NCI-H526 (cell line): ENCODE measurements around the gene GAD2.

Source experiments
- DNase-seq, 2 experiments: peaks; one replicate each; lab custom pipeline; 2025; lab: John Stamatoyannopoulos, UW

GAD2 gene

DNA sequence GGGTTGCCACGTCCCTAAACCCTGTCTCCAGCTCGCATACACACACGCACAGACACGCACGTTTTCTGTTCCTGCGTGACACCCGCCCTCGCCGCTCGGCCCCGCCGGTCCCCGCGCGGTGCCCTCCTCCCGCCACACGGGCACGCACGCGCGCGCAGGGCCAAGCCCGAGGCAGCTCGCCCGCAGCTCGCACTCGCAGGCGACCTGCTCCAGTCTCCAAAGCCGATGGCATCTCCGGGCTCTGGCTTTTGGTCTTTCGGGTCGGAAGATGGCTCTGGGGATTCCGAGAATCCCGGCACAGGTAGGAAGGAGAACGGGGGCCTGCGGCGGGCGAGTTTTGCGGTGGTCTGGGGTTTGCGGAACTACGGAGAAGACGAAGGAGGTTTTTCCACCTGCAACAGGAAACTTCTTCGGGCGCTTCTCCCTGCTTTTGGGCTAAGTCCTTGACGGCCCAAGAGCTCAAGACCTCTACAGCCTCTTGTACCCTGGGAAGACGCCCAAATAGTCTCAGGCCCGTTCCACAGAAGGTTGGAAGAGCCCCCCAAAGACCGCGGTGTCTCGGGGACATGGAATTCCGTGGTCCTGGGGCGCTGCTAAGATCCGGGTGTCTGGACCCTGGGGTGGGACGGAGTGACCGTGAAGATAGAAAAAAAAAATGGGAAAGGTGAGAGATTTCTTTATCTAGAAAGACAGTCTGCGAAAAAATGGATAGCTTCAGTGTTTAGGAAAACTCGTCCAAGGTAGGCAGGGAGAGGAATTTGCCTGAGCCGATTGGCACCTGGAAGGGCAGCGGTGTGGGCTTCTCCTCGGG, at the start of gene GAD2:
TSS of gene GAD2 (plus strand) at position 190 of the 811 bp plus-strand sequence. CDS start at position 226, 36 bp downstream.
- DNase-seq = peak; percentile 12 to 60

DNA sequence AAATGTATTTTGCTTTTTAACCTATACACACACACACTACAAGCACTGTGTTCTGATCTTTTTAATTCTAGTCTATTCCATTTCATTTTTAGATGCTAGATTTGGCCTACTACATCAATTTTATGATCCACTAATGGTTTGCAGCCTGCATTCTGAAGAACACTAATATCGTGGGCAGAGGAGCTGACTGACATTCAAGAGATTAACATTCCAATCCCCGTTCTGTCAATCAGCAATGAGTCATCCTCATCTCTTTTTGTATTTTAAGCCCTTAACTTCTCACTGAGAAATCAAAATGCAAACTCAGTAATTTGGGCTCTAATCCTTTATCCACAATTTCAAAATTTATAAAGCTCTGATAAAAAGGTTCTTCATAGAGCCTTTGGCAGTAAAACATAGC, 47.1 kb upstream of the GAD2 start:
- no peak for DNase-seq

DNA sequence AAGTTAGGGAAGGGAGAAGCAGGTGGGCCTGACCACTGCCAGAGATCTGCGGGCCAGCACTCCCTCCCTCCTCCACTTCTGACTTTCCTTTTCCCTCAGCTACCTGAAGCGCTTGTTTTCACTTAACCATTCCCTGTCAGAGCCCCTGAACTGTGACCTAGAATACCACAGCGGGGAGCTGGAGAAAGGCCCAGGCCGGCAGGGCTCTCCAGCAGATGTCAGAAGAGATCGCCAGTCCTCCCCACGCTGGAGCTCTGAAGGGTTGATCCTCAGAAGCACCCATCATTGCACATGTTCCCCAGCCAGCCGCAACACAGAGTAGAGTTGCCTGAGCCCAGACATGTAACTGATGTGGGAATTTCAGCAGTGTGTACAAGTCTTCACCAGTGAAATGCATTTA, 44.4 kb upstream of the GAD2 start:
- DNase-seq = no peak

DNA sequence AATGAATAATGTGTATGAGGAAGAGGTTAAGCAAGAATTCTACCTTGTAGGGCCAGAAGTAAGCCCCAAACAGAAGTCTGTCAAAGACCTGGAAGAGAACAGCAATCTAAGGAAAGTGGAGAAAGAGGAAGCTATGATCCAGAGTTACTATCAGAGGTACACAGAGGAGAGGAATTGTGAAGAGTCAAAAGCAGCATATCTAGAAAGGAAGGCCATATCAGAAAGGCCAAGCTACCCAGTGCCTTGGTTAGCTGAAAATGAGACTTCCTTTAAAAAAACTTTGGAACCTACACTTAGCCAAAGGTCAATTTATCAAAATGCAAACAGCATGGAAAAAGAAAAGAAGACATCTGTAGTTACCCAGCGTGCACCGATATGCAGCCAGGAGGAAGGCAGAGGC, 42.7 kb upstream of the GAD2 start:
- DNase-seq = no peak

DNA sequence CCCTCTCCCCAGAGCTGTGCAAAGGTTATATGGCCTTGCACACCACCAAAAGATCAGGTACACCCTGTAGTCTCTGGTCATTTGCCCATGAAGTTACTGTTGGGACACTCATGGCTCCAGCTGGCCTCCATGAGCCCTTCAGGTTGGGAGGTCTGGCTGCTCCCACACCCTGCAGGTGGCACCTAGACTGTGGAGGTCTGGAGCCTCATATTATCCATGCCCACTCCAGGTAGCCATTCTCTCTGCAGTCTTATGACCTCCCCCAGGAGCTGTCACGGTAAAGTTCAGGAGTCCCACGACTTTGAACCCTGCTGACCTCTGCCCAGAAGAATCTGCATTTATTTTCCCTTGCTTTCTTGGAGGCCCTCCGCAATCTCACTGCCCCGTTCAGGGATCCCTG, 39.2 kb upstream of the GAD2 start:
- no peak for DNase-seq

DNA sequence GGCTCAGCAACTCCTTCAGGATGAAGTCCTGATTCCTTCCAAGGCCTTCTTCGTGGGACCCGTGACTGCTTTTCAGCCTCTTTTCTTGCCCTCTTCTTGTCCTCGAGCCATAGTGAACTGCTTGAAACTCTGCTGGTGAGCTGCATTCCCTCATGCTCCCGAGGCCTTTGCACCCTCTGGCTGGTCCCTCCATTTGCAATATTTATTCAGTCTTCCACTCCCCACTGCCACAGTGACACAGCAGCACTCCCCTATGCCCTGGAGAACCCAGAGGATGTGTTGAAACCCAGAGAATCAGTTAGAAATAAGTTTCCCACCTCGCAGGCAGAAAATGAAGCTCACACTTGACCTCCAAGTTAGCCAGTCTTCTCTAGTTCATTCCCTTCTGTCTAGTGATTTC, 22.3 kb upstream of the GAD2 start:
- DNase-seq = no peak

DNA sequence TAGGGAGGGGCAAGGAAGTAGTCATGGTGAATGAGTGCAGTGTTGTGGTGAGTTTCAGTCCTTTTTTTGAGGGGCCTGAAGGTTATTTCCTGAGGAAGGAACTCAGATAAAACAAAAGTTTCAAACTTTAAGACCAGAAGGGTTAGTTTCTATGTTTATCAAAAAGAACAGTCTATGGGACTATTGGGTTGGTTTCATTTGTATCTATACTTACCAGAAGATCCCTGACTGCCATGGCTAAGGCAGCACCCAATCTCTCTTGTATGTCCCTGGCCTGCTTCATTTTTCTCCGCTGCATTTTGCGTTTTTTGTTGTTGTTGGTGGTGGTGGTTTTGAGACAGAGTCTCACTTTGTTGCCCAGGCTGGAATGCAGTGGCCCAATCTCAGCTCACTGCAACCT, 19.3 kb upstream of the GAD2 start:
- DNase-seq = no peak

DNA sequence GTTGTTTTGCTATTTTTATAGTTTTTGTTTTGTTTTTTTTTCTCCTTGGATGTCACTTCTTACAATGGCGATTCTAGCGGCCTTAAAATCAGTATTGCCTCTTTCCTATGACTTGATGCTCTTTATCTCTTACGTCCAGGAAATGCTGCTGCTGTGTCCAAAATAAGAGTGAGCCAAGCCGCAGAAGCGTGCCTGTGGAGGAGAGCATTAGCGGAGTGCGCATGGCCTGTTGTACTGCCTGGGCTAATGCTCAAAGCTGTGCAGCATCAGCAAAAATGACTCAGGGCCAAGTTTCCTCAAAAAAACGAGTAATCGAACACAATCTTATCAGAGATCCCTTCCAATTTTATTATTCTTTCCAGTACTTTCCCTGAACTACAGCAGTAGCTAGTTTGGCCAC, 18.5 kb upstream of the GAD2 start:
- DNase-seq = no peak

DNA sequence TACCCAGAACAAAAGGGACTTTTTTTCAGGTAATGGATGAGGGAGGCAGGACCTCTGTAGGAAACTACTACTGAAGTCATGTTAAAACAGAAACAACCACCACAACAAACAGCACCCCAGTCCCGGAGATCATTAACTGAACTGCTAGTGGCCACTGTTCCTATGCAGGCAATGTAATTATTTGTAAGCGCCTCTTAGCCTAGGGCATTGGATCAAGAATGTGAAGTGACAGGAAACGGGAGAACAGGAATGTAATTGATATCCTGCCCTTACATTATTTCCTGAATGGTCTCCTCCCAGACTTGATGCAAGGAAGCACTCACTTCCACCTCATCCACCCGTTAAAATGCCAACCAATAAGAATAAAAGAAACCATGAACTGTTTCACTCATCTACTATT, 16.7 kb upstream of the GAD2 start:
- peak; percentile 20 to 21 for DNase-seq

DNA sequence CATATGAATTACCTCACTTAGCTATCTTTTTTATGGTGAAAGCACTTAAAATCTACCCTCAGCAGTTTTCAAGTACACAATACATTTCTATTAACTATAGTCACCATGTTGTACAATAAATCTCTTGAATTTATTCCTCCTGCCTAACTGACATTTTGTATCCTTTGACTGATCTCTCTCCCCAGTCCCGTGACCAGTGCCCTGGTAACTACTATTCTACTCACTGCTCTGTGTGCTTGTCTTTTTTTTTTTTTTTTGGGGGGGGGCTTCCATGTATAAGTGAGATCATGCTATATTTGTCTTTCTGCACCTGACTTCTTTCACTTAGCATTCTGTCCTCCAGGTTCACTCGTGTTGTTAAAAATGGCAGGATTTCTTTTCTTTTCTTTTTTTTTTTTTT, 11.4 kb upstream of the GAD2 start:
- no peak for DNase-seq

DNA sequence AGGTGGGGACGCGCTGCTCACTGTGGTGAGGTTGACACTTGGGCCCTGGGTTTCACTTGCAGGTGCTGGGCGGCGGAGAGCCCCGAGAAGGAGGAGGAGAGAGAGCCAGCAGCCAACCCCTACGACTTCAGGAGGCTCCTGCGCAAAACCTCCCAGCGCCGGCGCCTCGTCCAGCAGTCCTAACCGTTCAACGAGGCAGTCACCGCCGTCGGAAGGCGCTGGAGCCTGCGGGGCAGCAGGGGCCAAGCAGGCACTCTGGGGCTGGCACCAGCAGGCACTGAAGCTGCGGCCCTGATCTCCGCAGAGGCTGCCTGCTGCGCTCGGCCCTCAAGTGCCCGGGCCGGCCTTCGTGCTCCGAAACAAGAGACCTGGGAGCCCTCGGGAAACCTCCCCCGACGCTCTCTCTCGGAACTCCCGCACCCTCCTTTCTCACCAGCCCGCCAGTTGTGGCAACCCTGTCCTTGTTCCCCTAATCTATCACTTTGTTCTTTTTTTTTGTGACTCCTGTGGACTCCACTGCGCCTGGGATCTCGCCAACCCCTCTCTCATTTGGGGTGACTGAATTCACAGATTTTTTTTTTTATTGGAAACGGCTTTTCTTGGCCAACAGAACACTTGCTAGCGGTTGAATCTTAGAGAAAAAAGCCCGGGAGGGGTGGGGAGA, 4.7 kb upstream of the GAD2 start:
- DNase-seq = no peak

DNA sequence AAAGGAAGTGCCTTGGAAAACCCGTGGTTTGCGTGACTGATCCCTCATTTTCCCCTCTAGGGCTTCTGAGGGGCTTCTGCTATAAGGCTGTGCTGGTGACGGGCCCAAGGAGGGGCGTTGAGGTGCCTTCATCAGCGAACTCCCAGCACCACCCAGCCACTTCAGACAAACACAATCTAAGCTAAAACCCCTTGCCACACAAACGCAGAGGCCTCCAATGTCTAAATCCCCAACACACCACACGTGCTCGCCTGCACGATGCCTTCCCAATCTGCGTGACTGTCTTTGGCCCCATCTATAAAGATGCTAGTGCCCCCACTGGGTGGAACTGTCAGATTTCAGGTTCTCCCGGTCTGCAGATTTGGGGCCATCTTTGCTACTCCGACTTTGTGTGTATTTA, 4.1 kb upstream of the GAD2 start:
- no peak for DNase-seq

DNA sequence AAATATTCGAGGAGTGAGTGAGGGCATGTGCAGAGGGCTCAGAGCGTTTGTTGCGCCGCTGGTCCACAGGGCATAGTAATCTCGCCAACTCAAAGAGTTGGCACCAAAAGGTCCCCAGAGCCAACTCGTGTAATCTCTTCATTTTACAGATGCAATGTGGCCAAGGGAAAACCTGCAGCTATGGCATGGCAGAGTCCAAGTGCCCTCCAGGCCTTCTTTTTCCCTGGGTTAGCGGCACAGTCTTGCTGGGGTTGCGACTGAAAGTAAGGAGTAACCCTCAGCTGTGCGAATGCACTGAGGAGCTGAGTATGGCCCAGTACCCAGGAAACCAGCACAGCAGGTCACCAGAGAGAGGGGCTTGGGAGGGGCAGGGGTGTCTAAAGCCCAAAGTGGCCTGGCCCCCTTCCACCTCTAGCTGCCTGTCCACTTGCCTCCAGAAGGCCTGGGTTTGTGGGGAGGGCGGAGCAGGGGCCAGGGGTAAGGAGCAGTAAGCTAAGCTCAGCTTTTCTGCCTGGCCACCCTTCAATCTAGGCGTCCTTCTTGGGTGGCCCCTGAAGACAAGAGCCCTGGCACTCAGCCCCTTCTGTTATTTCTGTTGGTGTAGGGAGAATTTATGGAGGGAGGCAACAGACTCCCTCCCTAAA, 3.3 kb upstream of the GAD2 start:
- DNase-seq = no peak

DNA sequence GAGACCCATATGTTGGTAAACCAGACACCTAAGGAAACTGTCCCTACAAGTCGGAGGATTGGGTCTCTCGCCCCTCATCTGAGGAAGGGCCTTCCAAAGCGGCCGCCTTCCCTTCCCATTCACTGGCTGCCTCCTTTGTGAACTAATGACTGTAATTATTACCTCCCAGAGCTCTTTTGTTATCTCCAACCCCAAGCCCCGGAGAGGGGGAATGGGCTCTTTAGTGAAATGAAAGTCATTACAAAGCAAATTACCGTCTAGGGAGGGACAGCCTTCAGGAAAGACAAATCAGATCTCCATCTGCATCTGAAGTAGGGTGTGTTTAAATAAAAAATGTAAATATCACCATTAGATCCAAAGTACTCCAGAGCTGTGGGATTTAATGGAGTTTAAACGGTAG, 2.6 kb upstream of the GAD2 start:
- no peak for DNase-seq

DNA sequence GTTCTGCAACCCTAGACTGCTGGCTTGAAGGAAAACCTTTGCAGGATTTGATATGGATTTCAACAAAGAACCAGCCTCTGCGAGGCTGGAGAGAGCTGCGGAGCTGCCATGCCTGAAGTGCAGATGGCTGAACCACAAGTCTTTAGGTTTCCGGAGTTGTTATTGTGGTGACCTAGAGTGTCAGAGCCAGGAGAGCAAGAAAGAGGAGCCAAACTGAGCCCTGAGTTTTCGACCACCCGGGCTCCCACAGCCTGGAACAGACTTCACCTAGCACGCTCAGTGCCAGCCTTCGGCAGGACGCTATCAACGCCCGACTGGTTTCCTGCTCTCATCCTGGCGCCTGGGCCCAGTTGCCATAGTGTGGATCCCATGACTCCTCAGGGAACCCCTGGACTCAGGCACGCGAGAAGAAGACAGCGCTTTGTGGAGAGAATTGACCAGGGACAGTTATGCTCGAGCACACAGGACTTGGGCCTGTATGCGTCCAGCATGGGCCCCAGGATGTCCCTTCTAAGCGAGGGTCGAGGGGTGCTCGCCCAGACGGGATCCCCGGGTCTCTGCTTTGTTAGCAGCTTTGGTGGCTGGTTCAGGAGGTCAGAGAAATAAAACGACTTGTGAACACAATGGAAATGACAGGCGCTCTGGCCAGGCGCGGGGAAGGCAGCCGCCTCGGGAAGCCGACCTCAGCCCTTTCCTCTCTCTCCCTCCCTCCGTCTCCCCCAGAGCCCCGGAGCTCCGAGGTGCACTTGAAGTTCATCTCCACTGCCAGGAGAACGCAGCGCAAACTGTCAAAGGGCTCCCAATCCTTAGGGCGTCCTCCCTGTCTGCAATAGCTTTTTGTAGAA, 1.8 kb upstream of the GAD2 start:
- DNase-seq = no peak

DNA sequence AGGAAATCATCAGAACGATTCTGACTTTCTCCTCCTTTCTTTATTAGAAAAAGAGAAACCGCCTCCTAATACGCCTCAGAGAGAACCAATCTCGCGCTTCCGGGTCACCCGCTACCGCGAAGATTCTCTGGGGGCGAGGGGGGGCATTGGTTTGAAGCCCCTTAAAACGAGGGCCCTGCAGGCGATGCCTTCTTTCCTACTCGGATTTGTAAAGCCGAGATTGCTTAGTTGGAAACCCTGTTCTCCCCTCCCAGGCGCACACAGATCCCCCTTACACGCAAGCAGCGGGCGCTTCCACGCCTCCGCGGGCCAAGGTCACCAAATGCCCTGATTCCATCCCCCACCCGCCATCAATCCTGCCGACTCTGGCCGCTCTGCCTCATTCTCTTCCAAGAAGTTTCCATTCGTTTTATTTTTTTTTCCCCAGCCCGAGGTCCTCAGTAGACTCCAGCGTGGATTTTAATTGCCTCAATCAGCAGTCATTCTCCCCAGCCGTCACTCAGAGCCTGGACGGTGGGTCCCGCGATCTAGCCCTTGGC, 1.1 kb upstream of the GAD2 start:
- DNase-seq = no peak

DNA sequence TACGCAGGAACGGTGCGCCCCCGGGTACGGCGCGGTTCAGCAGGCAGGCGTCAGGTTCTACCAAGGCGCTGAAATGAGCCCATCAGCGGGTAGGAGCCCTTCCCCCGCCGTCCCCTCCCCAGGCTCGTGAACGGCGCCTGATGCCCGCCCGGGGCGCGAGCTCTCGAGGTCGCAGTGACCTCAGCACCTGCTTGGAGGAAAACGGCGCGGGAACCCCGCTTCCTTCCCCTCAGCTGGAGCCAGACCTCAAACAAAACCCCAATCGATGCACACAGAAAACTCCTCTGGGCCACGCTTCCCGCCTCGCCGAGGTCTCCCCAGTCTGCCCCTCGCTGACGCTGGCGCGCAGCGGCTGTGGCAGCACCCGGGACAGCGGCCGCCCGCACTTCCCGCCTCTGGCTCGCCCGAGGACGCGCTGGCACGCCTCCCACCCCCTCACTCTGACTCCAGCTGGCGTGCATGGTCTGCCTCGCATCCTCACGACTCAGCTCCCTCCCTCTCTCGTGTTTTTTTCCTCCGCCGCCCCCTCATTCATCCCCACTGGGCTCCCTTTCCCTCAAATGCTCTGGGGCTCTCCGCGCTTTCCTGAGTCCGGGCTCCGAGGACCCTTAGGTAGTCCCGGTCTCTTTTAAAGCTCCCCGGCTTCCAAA, 514 bp upstream of the GAD2 start:
- peak in 1 of 2 experiments; percentile 54 for DNase-seq

DNA sequence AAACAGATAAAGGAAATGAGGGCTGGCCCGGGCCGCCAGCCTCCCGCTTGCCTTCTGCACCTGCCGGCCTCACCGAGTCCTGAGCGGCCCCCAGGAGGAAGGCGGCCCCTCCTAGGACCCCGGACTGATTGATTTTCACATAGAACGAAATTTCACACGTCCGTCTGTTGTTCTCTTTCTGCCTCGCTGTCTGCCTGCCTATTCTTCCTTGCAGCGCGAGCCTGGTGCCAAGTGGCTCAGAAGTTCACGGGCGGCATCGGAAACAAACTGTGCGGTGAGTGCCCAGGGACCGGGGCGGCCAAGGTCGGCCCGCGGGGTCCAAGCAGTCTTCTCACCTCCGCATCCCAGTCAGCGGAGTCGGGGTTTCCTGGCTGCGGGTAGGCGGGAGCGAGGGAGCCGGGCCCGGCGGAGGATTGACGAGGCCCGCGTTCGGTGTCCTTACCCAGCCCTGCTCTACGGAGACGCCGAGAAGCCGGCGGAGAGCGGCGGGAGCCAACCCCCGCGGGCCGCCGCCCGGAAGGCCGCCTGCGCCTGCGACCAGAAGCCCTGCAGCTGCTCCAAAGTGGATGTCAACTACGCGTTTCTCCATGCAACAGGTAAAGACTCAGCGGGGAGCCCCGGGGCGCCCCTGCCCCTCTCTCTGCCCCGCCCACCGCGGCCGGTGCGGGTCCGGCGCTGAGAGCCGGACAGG, 967 bp downstream of the GAD2 start:
- DNase-seq = peak in 1 of 2 experiments; percentile 50

DNA sequence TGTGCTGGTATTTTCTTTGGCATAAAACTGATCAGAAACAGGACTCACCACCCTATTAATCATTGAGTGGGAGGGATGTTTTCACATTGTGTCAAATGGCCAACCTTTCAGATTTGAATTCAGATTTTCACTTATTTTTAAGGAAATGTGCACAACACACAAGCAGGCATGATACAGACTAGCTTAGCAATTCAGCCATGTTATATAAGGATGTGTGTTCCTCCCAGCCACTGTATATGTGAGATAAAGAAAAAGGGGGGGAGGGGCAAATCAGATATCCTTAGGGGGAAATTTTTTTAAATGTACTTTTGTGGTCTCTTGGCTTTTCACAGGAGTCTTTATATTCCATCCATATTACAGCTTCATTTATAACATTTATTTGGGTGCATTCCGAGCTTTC, 3.1 kb downstream of the GAD2 start:
- DNase-seq = no peak

DNA sequence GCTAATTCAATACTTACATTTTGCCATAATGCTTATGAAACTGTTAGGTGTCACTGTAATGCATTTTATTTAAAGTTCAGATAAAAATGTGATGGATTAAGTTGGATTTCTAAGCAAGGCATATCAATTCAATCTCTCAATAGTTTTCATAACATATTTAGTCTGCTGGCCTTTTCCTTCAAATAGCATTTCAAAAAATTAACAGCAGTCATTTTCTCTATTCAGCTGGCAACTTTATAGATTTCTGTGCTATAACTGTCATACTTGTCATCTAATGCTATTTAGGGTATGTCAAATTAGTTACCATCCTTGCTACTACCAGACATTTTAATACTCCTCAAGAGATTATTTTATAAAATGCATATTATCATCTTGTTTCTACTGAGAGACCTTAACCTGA, 4.3 kb downstream of the GAD2 start:
- DNase-seq = no peak

DNA sequence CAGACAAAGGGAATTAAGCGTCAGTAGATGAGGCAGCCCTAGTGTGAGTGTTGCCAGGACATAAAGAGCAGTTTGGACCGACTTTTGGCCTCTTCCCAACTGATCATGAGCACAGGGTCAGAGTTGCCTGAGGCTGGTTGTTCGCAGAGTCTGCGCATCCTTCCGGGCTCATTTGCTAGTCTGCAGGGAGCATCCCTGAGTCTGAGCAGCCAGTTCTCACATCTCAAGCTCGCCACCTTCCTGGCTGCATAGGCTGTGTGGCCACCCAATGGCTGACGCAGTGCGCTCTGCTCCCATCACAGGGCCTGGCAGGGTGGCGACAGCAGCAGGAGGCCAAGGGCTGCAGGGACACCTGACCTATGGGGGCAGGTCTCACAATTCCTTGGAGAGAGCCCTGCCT, 5.0 kb downstream of the GAD2 start:
- DNase-seq = no peak
